Activated CD4-positive, alpha-beta memory T cell treated with anti-CD3 and anti-CD28 coated beads, Interleukin-2, amount 10 ng/mL, durations not matched to agents 7 days and 5 days (primary cell): ENCODE results near the gene USP6NL. TPM values are rescaled to one million over a fixed set of nuclear protein-coding genes. Genes with fewer than 3 reads are reported as not detected.
"Not testable (repeated sequence)": the region's sequence is repeated elsewhere in the genome, so short reads cannot be mapped to it uniquely, and the experiment has no call there.

Source experiments
- CTCF ChIA-PET: fragments of 350-600 bp; sonication (Branson Sonifier 250); formaldehyde crosslinking; loops from one replicate; lab custom pipeline; 2021; ENCODE audit warnings: antibody characterized with exemption, inconsistent platforms; lab: Charles Lee
- POLR2A ChIA-PET: fragments of 350-600 bp; sonication (Branson Sonifier 250); formaldehyde crosslinking; loops from one replicate; lab custom pipeline; 2021; ENCODE audit warnings: antibody characterized with exemption; lab: Charles Lee
- DNase-seq: peaks from one replicate; pipeline ENCODE4 v3.0.0-alpha.2; 2020
- H3K27ac Mint-ChIP-seq: one replicate; pipeline ENCODE4 v1.8.0; 2021; ENCODE audit warnings: mild to moderate bottlenecking, mixed read lengths
- H3K27me3 Mint-ChIP-seq: one replicate; pipeline ENCODE4 v1.8.0; 2021; ENCODE audit warnings: mixed read lengths
- H3K36me3 Mint-ChIP-seq: one replicate; pipeline ENCODE4 v1.8.0; 2021; ENCODE audit warnings: low read depth, mixed read lengths
- H3K4me1 Mint-ChIP-seq: one replicate; pipeline ENCODE4 v1.8.0; 2021; ENCODE audit warnings: mixed read lengths
- H3K4me3 Mint-ChIP-seq: one replicate; pipeline ENCODE4 v1.8.0; 2021; ENCODE audit warnings: mild to moderate bottlenecking, mixed read lengths
- H3K9me3 Mint-ChIP-seq: one replicate; pipeline ENCODE4 v1.8.0; 2021; ENCODE audit warnings: mixed read lengths
- total RNA-seq, 2 experiments: library from RNA; stranded (reverse); gene quantifications; one replicate each; pipeline ENCODE4 v1.2.3, GENCODE V29; 2021

The USP6NL gene
- total RNA-seq, 2 experiments from 2014 or later, result 0.80 to 0.83 TPM

DNA sequence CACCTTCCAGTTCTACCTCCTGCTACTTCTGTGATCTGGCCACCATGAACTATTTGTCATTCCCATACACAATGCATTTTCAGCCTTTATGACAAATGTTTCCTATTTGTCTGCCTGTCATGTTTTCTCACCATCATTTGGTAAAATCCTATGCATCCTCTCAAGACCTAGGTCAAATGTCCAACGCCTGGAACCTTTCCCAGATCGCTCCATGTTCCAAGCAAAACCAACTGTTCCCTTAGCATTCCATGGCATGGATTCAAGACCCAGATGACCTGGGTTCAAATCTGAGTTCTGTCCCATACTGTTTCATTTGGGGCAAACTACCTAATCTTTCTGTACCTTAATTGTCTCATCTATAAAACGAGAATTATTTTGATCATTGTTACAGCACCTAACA is 98.9 kb downstream of the USP6NL start:
- ChIA-PET POLR2A (no interaction called here), CTCF (interaction anchor here (5.9 kb wide), 1 partner anchor 243 kb away, joined by 71 read pairs; no protein-coding TSS in a partner anchor)
- Mint-ChIP-seq H3K27me3 (peaks cover 16% of the 10 kb centered on the region), H3K27ac (no peak overlapping the region), H3K4me1 (peaks cover 15% of the 10 kb centered on the region), H3K9me3 (no peaks in the 10 kb centered on the region), H3K4me3 (no peak overlapping the region), H3K36me3 (no peaks in the 10 kb centered on the region)
- no peak for DNase-seq

DNA sequence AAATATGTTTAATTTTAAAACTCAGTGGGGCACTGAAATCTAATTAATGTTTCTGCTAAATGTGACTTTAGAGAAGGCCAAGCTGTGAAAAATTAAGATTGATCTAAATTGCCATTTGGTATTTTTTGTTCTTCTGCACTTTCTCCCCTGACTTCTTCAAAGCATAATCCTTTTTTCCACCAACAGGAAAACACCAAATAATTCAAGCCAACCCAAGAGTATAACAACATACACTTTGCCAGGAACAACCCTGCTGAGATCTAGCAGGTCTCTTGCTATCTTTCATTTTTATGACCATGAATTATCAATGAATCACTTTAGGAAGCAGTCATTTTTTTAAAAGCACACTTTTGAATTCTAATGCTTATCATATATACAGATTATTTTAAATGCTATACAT is 100.1 kb downstream of the USP6NL start:
- H3K36me3 Mint-ChIP-seq, result no peaks in the 10 kb centered on the region
- H3K27ac Mint-ChIP-seq, result no peak overlapping the region
- H3K27me3 Mint-ChIP-seq, result peaks cover 16% of the 10 kb centered on the region
- H3K9me3 Mint-ChIP-seq, result no peaks in the 10 kb centered on the region
- no peak for DNase-seq
- peaks cover 7% of the 10 kb centered on the region for H3K4me1 Mint-ChIP-seq
- POLR2A ChIA-PET, result no interaction called here
- H3K4me3 Mint-ChIP-seq, result no peak overlapping the region
- CTCF ChIA-PET, result interaction anchor here (5.9 kb wide), 1 partner anchor 245 kb away, joined by 71 read pairs; no protein-coding TSS in a partner anchor

- ChIA-PET POLR2A (no interaction called here), CTCF (interaction anchor here (5.9 kb wide), 1 partner anchor 245 kb away, joined by 71 read pairs; no protein-coding TSS in a partner anchor)
- no peak for DNase-seq
- Mint-ChIP-seq H3K9me3 (no peaks in the 10 kb centered on the region), H3K27me3 (peaks cover 18% of the 10 kb centered on the region), H3K4me1 (peaks cover 5% of the 10 kb centered on the region), H3K36me3 (no peaks in the 10 kb centered on the region), H3K4me3 (no peak overlapping the region), H3K27ac (no peak overlapping the region)
These were observed 100.7 kb downstream of the USP6NL start for GRCh38 chr10:11510736-11511135.

DNA sequence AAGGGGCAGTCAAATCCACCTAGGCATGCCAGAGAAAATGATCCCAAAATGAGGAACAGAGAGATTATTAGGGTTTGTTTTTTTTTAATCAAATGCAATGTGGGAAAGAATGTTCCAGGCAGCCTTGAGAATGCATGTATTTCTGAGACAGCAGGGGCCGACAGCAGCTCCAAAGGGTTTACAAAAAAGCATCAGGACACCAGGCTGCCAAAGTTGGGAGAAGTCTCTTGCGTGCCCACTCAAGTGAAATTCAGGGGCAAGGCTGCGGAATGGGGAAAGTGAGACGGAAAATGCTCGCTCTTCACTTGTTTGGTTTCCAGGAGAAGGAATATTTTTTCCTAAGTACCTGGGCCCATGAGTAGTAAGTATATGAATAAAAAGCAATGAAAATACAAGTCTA is 101.2 kb downstream of the USP6NL start:
- Mint-ChIP-seq H3K9me3 (no peaks in the 10 kb centered on the region), H3K36me3 (no peaks in the 10 kb centered on the region), H3K27ac (no peak overlapping the region), H3K27me3 (peaks cover 16% of the 10 kb centered on the region), H3K4me3 (no peak overlapping the region), H3K4me1 (peaks cover 2% of the 10 kb centered on the region)
- CTCF ChIA-PET, result interaction anchor here (1.2 kb wide), 1 partner anchor 273 kb away, joined by 4 read pairs; no protein-coding TSS in a partner anchor
- POLR2A ChIA-PET, result no interaction called here
- no peak for DNase-seq

GRCh38 chr10:11509036-11509435 is 102.4 kb downstream of the USP6NL start:
- Mint-ChIP-seq H3K27ac (no peak overlapping the region), H3K4me1 (peaks cover 2% of the 10 kb centered on the region), H3K27me3 (peaks cover 19% of the 10 kb centered on the region), H3K9me3 (no peaks in the 10 kb centered on the region), H3K4me3 (no peak overlapping the region), H3K36me3 (no peaks in the 10 kb centered on the region)
- POLR2A ChIA-PET, result no interaction called here
- DNase-seq, result no peak
- CTCF ChIA-PET, result interaction anchor here (1.2 kb wide), 1 partner anchor 274 kb away, joined by 4 read pairs; no protein-coding TSS in a partner anchor

DNA sequence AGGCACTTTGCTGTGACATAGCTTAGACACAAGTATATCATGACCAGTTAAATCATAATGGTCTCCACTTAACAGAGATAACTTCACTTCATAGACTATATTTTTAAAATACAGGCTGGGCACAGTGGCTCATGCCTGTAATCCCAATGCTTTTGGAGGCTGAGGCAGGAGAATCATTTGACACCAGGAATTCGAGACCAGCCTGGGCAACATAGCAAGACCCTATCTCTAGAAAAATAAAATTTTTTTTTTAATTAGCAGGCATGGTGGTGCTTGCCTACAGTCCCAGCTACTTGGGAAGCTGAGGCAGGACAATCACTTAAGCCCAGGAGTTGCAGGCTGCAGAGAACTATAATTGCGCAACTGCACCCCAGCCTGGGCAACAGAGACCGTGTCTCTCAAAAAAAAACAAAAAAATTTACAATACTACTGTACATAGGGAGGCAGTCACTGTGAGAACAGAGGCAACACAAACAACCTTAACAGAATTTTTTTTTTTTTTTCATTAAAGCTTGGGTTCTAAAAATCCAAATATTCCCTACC is 105.1 kb downstream of the USP6NL start:
- no peak overlapping the region for H3K4me3 Mint-ChIP-seq
- no peak overlapping the region for H3K27ac Mint-ChIP-seq
- ChIA-PET POLR2A (interaction anchor here (1.0 kb wide), 1 partner anchor 224 kb away, joined by 3 read pairs; no protein-coding TSS in a partner anchor), CTCF (interaction anchor here (0.5 to 1.4 kb wide), 2 partner anchors 251 to 293 kb away, joined by 4 to 5 read pairs; no protein-coding TSS in a partner anchor)
- no peaks in the 10 kb centered on the region for H3K9me3 Mint-ChIP-seq
- H3K36me3 Mint-ChIP-seq, result no peaks in the 10 kb centered on the region
- no peak for DNase-seq
- H3K4me1 Mint-ChIP-seq, result peaks cover 2% of the 10 kb centered on the region
- peaks cover 10% of the 10 kb centered on the region for H3K27me3 Mint-ChIP-seq

GRCh38 chr10:11505639-11506038 is 105.8 kb downstream of the USP6NL start:
- H3K27ac Mint-ChIP-seq, result no peak overlapping the region
- no peaks in the 10 kb centered on the region for H3K9me3 Mint-ChIP-seq
- DNase-seq, result no peak

DNA sequence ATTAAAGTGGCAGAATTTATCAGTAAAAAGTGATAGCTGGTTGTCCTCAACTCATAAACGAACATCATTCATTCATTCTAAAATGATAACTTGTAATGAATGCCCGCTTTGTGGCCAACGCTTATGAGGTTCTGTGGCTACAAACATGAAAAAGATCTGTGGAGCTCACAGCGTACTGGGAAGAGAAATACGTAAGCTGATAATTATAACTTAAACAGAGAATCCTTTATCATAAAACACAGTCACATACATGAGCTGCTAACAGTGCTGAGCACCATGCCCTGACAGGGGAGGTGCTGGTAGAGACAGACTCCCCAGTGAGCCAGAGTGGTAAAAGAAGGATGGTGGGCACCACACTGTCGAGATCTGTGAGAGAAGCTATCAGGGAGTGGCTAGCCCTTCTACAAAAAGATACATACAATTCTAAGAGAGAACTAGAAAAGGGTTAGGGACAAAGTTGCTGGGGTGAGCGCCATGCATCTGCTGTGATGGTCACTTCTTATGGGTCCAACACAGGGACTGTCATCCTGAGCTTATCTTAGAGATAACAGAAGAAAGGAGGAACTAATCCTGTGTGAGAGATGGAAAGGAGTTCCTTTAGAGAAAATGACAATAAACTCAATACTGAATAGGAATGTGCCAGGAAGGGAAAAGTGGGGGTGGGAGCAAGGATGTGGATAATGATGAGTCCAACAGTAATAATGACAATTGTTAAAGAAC is 106.7 kb downstream of the USP6NL start:
- POLR2A ChIA-PET, result no interaction called here
- H3K27ac Mint-ChIP-seq, result no peak overlapping the region

More at GRCh38 chr10:11505639-11506038, 105.8 kb downstream of the USP6NL start:
- Mint-ChIP-seq H3K4me3 (no peak overlapping the region), H3K4me1 (peaks cover 2% of the 10 kb centered on the region), H3K27me3 (peaks cover 9% of the 10 kb centered on the region), H3K36me3 (no peaks in the 10 kb centered on the region)
- ChIA-PET POLR2A (no interaction called here), CTCF (interaction anchor here (1.6 to 2.7 kb wide), 2 partner anchors 10 to 252 kb away, joined by 6 to 9 read pairs; no protein-coding TSS in a partner anchor)

GRCh38 chr10:11501600-11501999 is 109.8 kb downstream of the USP6NL start:
- ChIA-PET POLR2A (no interaction called here), CTCF (no interaction called here)
- Mint-ChIP-seq H3K4me3 (no peak overlapping the region), H3K27me3 (peaks cover 5% of the 10 kb centered on the region), H3K4me1 (peaks cover 8% of the 10 kb centered on the region), H3K9me3 (no peaks in the 10 kb centered on the region), H3K27ac (no peak overlapping the region), H3K36me3 (no peaks in the 10 kb centered on the region)
- no peak for DNase-seq

More for the DNA sequence above, 106.7 kb downstream of the USP6NL start:
- Mint-ChIP-seq H3K4me3 (no peak overlapping the region), H3K36me3 (no peaks in the 10 kb centered on the region), H3K27me3 (peaks cover 9% of the 10 kb centered on the region), H3K4me1 (peaks cover 5% of the 10 kb centered on the region), H3K9me3 (no peaks in the 10 kb centered on the region)
- CTCF ChIA-PET, result interaction anchor here (1.6 to 2.7 kb wide), 2 partner anchors 9 to 253 kb away, joined by 6 to 9 read pairs; no protein-coding TSS in a partner anchor
- DNase-seq, result no peak

GRCh38 chr10:11499425-11500071 is 111.9 kb downstream of the USP6NL start:
- no peaks in the 10 kb centered on the region for H3K9me3 Mint-ChIP-seq
- H3K27ac Mint-ChIP-seq, result no peak overlapping the region
- H3K27me3 Mint-ChIP-seq, result no peaks in the 10 kb centered on the region
- H3K4me3 Mint-ChIP-seq, result no peak overlapping the region
- no peaks in the 10 kb centered on the region for H3K36me3 Mint-ChIP-seq
- ChIA-PET POLR2A (no interaction called here), CTCF (no interaction called here)
- no peak for DNase-seq
- peaks cover 6% of the 10 kb centered on the region for H3K4me1 Mint-ChIP-seq

- no peak for DNase-seq
- Mint-ChIP-seq H3K9me3 (no peaks in the 10 kb centered on the region), H3K4me1 (peaks cover 6% of the 10 kb centered on the region), H3K4me3 (no peak overlapping the region), H3K27me3 (no peaks in the 10 kb centered on the region), H3K36me3 (no peaks in the 10 kb centered on the region), H3K27ac (no peak overlapping the region)
- CTCF ChIA-PET, result interaction anchor here (0.8 kb wide), 1 partner anchor 83 kb away, joined by 4 read pairs; no protein-coding TSS in a partner anchor
- POLR2A ChIA-PET, result no interaction called here
These were observed 113.1 kb downstream of the USP6NL start for GRCh38 chr10:11498399-11498798.

DNA sequence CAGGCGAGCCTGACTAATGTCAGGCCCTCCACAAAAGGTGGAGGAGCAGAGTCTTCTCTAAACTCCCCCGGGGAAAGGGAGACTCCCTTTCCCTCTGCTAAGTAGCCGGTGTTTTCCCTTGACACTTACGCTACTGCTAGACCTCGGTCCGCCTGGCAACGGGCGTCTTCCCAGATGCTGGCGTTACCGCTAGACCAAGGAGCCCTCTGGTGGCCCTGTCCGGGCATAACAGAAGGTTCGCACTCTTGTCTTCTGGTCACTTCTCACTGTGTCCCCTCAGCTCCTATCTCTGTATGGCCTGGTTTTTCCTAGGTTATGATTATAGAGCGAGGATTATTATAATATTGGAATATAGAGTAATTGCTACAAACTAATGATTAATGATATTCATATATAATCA is 116.5 kb downstream of the USP6NL start:
- CTCF ChIA-PET, result interaction anchor here (1.3 to 1.6 kb wide), 2 partner anchors 10 to 20 kb away, joined by 3 to 6 read pairs; no protein-coding TSS in a partner anchor
- H3K9me3 Mint-ChIP-seq, H3K4me3 Mint-ChIP-seq, POLR2A ChIA-PET, H3K36me3 Mint-ChIP-seq, DNase-seq, H3K27ac Mint-ChIP-seq, H3K27me3 Mint-ChIP-seq, H3K4me1 Mint-ChIP-seq: not testable (repeated sequence)

DNA sequence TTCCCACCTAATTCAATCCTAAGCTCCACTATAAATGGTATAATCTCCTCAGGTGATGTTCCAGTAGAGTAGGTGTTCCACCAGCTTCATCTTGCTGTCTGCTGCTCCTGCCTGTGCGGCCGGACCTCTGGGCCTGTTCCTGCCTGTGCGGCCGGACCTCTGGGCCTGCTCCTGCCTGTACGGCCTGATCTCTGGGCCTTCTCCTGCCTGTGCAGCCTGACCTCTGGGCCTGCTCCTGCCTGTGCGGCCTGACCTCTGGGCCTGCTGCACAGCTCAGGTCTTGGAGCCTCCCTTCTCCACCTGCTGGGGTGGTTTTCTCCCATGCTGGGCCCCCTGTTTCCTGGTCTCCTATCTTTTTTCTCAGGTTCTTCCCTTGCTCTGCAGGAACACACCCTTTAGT is 117.8 kb downstream of the USP6NL start:
- Mint-ChIP-seq H3K27ac (no peak overlapping the region), H3K36me3 (no peaks in the 10 kb centered on the region), H3K27me3 (no peaks in the 10 kb centered on the region), H3K4me3 (no peak overlapping the region), H3K9me3 (no peaks in the 10 kb centered on the region), H3K4me1 (no peaks in the 10 kb centered on the region)
- no peak for DNase-seq
- CTCF ChIA-PET, result interaction anchor here (1.3 kb wide), 1 partner anchor 24 kb away, joined by 3 read pairs; no protein-coding TSS in a partner anchor
- POLR2A ChIA-PET, result no interaction called here
